Activated T-helper 1 cell treated with anti-CD3 and anti-CD28 coated beads, Interleukin-12 subunit alpha, Interleukin-12 subunit beta, Interleukin-2, Interleukin-4 antibody, amounts not matched to agents 30 ng/mL and 10 ng/mL and 1 ng/mL, durations not matched to agents 14 hours and 24 hours and 36 hours (primary cell): ENCODE measurements around the gene LTBP2. TPM values are rescaled to one million over a fixed set of nuclear protein-coding genes. Genes with fewer than 3 reads are reported as not detected.

Experiments
- DNase-seq: peaks from one replicate; pipeline ENCODE4 v3.0.0; 2021; ENCODE audit warnings: low spot score
- H3K27ac Mint-ChIP-seq: one replicate; pipeline ENCODE4 v1.8.0; 2021; ENCODE audit warnings: mild to moderate bottlenecking, mixed read lengths
- H3K27me3 Mint-ChIP-seq: one replicate; pipeline ENCODE4 v1.8.0; 2022; ENCODE audit warnings: mild to moderate bottlenecking, moderate library complexity, mixed read lengths; ENCODE audit not compliant: insufficient read depth
- H3K36me3 Mint-ChIP-seq: one replicate; pipeline ENCODE4 v1.8.0; 2021; ENCODE audit warnings: low read depth, mixed read lengths
- H3K4me1 Mint-ChIP-seq: one replicate; pipeline ENCODE4 v1.8.0; 2021; ENCODE audit warnings: low read depth, mixed read lengths
- H3K4me3 Mint-ChIP-seq: one replicate; pipeline ENCODE4 v1.8.0; 2021; ENCODE audit warnings: mild to moderate bottlenecking, moderate library complexity, mixed read lengths
- H3K9me3 Mint-ChIP-seq: one replicate; pipeline ENCODE4 v1.8.0; 2021; ENCODE audit warnings: mixed read lengths
- intact Hi-C: fragments of 100-400 bp; cut with micrococcal nuclease; formaldehyde crosslinking; loops from one replicate; pipeline ENCODE4 v1.15.1; 2024
- total RNA-seq: library from RNA; stranded (reverse); gene quantifications from 2 replicates; pipeline ENCODE4 v1.2.3, GENCODE V29; 2022

Gene LTBP2
- total RNA-seq, 1 donor from 2014 or later = 0.05 TPM

- Mint-ChIP-seq H3K27ac (no peak overlapping the region), H3K27me3 (peaks cover 9% of the 10 kb centered on the region), H3K9me3 (no peaks in the 10 kb centered on the region), H3K4me1 (no peaks in the 10 kb centered on the region), H3K4me3 (no peak overlapping the region), H3K36me3 (no peaks in the 10 kb centered on the region)
- intact Hi-C loops = no loop called here
- DNase-seq = no peak
These were observed 59.4 kb downstream of the LTBP2 start for GRCh38 chr14:74552623-74553022.

DNA sequence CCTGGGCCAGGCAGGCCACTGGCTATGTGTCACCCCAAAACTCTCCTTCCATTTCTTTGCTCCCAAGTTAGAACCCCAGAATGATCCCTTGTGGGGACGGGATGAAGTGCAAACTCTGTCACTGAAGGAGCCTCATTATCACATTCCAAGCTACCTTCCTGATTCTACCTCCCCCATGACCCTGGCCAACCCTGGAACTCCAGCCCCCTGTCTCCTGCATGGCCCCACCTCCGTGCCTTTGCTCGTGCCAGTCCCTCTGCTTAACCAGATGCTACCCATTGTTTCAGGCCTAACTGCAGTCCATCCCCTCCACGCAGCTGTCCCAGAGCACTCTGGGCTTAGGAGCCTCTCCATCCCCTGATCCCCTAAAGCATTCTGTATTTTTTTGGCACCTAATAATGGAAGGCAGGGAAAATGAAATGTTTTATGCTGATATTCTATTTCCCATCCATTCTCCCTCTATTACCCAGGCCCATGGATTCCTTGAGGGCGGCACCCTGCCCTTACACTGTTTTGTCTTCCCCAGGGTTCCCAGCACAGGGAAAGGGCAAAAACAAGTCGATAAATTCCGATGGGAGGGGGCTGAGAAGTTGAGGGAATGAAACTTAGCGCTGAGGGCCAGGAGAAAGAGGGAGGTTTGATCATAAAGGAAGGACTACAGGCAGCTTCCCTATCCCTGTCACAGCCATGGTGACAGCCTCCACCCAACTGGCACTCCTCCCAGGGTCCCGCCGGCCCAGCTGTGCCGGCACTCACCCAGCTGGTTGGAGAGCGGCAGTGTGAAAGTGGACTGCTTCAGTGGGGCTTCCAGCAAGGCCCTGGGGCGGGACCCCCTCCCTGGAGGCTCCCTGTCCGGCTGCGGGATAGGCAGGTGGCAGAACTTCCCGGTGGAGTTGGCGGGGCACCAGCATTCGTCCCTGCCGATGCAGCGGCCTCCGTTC, 60.3 kb downstream of the LTBP2 start:
- Mint-ChIP-seq H3K36me3 (no peaks in the 10 kb centered on the region), H3K27ac (no peak overlapping the region), H3K9me3 (no peaks in the 10 kb centered on the region), H3K4me3 (no peak overlapping the region), H3K4me1 (no peaks in the 10 kb centered on the region), H3K27me3 (peaks cover 9% of the 10 kb centered on the region)
- intact Hi-C loops = no loop called here
- DNase-seq = no peak

DNA sequence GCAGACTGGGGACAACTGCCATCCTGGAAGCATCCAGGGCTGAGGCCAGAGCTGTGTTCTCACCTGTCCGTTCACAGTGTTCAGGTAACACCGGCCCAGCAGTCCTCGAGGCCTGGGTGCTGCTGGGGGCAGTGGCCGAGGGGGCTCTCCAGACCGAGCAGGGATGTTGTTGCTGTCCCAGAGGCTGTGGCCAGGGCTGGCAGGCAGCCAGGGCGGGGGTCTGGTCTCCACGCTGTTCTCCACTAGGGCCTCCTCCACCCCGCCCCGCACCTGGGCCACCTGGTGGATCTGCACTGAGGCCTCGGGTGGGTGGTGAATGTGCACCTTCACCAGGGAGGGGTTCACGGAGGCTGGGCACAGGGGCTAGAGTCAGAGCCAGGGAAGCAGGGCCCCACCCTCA, 61.0 kb downstream of the LTBP2 start:
- no peaks in the 10 kb centered on the region for H3K9me3 Mint-ChIP-seq
- intact Hi-C loops = no loop called here

GRCh38 chr14:74550071-74550470, 62.0 kb downstream of the LTBP2 start:
- no peak overlapping the region for H3K27ac Mint-ChIP-seq

More for the DNA sequence above, 61.0 kb downstream of the LTBP2 start:
- Mint-ChIP-seq H3K4me1 (no peaks in the 10 kb centered on the region), H3K4me3 (no peak overlapping the region), H3K36me3 (no peaks in the 10 kb centered on the region), H3K27ac (no peak overlapping the region), H3K27me3 (peaks cover 9% of the 10 kb centered on the region)
- no peak for DNase-seq

GRCh38 chr14:74549588-74549987, 62.4 kb downstream of the LTBP2 start:
- Mint-ChIP-seq H3K27me3 (peaks cover 9% of the 10 kb centered on the region), H3K9me3 (no peaks in the 10 kb centered on the region), H3K36me3 (no peaks in the 10 kb centered on the region), H3K27ac (no peak overlapping the region), H3K4me1 (no peaks in the 10 kb centered on the region), H3K4me3 (no peak overlapping the region)
- no peak for DNase-seq
- intact Hi-C loops = no loop called here

More at GRCh38 chr14:74550071-74550470, 62.0 kb downstream of the LTBP2 start:
- no peaks in the 10 kb centered on the region for H3K4me1 Mint-ChIP-seq
- no peak for DNase-seq
- H3K36me3 Mint-ChIP-seq = no peaks in the 10 kb centered on the region
- H3K9me3 Mint-ChIP-seq = no peaks in the 10 kb centered on the region
- intact Hi-C loops = no loop called here
- peaks cover 9% of the 10 kb centered on the region for H3K27me3 Mint-ChIP-seq
- no peak overlapping the region for H3K4me3 Mint-ChIP-seq

GRCh38 chr14:74548881-74549280, 63.2 kb downstream of the LTBP2 start:
- no peaks in the 10 kb centered on the region for H3K4me1 Mint-ChIP-seq
- DNase-seq = no peak
- intact Hi-C loops = no loop called here
- H3K9me3 Mint-ChIP-seq = no peaks in the 10 kb centered on the region
- peaks cover 12% of the 10 kb centered on the region for H3K27me3 Mint-ChIP-seq
- no peak overlapping the region for H3K27ac Mint-ChIP-seq
- H3K4me3 Mint-ChIP-seq = no peak overlapping the region
- H3K36me3 Mint-ChIP-seq = no peaks in the 10 kb centered on the region

DNA sequence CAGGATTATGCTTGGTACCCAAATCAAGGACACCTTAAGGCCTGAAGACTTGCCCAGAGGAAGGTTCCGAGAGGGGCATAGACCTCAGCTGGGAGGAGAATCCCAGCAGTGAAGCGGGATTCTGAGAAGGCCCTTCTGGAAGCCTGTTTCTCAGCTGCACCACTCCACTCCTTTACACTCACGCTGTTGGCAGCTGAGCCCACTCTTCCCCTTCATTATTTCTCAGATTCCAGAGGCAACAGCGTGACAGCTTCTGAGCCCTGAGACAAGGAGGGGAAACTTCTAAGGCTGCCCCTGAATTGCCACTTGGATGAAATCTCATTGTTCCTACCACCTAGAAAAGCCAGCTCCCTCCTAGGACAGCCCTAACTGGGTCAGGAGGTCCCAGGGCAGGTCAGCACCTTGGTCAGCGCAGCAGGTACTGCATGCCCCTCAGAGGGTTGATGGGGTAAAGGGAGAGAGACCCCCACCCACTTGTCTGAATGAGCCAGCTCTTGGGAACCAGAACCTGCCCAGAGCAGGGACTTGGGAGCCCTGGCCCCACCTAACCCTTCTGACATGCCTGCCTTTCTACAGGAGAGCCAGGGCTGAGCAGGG, 64.6 kb downstream of the LTBP2 start:
- Mint-ChIP-seq H3K27me3 (peaks cover 11% of the 10 kb centered on the region), H3K27ac (no peak overlapping the region), H3K9me3 (no peaks in the 10 kb centered on the region), H3K36me3 (no peaks in the 10 kb centered on the region), H3K4me3 (no peak overlapping the region), H3K4me1 (no peaks in the 10 kb centered on the region)
- intact Hi-C loops = no loop called here
- DNase-seq = no peak

GRCh38 chr14:74546416-74546815, 65.6 kb downstream of the LTBP2 start:
- no peaks in the 10 kb centered on the region for H3K9me3 Mint-ChIP-seq
- no peaks in the 10 kb centered on the region for H3K36me3 Mint-ChIP-seq
- no peak for DNase-seq
- H3K4me3 Mint-ChIP-seq = no peak overlapping the region
- no peaks in the 10 kb centered on the region for H3K4me1 Mint-ChIP-seq
- peaks cover 11% of the 10 kb centered on the region for H3K27me3 Mint-ChIP-seq
- intact Hi-C loops = no loop called here
- no peak overlapping the region for H3K27ac Mint-ChIP-seq

DNA sequence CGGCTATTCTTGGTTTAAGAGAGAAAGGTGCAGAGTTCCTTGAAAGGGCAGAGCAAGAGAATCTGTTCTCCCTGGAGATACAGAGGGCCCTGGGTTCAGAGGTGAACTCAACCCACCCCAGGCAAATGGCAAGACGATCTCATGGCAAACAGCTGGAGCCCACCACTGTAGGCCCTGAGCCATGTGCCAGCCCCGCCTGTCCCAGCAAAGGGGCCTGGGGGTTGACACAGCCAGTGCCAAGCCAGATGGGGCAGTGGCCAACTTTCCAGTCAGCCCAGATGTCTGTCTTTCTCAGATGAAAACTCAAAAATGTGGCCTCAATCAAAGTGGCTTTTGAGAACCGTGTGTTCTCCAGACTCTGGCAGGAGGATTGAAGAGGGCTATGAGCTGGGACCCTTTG, 66.7 kb downstream of the LTBP2 start:
- Mint-ChIP-seq H3K36me3 (no peaks in the 10 kb centered on the region), H3K27me3 (peaks cover 11% of the 10 kb centered on the region), H3K4me3 (no peak overlapping the region), H3K4me1 (no peaks in the 10 kb centered on the region), H3K9me3 (no peaks in the 10 kb centered on the region), H3K27ac (no peak overlapping the region)
- no peak for DNase-seq
- intact Hi-C loops = no loop called here

DNA sequence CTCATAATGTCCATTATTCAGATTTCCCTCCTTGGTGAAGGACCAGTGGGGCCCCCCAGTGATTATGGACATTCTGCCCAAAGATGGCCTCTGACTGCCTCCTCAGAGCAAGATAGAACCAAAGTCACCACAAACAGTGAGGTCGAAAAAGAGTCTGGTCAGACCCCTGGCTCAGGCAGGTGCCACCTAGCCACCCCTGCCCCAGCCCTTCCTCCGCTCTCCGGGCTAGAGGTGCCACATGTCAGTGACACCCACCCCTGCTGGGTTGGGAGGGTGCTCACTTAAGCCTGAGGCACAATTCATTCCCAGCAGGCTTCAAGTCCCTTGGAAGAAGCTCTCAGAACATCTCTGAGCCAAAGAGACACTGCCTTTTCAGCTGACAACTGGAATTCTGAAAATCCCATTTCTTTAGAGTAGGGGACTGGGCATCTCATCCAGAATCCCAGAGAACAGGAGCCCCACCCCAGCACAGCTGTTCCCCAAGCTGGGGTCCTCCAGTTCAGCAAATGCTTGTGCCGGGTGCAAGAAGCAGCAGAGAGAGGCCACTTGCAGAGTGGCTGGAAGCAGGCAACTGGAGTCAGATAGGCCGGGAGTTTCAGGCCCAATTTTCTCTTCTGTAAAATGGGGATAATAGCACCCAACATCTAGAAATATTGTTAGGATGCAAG, 68.1 kb downstream of the LTBP2 start:
- Mint-ChIP-seq H3K4me1 (no peaks in the 10 kb centered on the region), H3K4me3 (no peak overlapping the region), H3K9me3 (no peaks in the 10 kb centered on the region), H3K27ac (no peak overlapping the region), H3K36me3 (no peaks in the 10 kb centered on the region), H3K27me3 (peaks cover 10% of the 10 kb centered on the region)
- intact Hi-C loops = no loop called here
- DNase-seq = no peak

DNA sequence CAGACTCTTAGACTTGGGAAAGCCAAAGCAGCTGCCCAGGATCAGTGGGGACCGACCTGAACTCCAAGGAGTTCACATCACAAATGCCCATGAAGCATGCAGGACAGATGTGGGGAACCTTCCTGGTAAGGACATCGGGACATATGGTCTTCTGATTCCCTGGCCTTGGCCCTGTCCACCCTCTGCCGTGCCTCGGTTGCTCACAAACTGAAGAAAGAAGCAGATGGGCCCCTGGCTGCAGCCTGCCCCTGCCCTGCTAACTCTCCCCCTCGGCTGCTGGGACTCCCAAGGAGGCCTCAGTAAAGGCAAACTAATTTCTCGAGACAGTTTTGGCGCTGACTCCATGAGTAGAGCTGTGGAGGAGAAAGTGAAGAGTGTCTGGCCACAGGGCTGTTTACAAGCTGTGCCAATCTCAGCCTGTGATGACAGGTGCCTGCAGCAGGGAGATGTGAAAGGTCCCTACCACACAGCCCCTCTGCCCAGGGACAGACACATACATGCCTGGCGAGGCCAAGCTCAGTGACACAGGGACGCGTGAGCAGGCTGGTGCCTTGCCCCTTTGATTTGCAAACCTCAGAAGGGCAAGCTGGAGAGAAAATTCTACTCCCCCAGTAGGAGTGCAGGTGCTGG, 69.9 kb downstream of the LTBP2 start:
- Mint-ChIP-seq H3K4me3 (no peak overlapping the region), H3K36me3 (no peaks in the 10 kb centered on the region)

DNA sequence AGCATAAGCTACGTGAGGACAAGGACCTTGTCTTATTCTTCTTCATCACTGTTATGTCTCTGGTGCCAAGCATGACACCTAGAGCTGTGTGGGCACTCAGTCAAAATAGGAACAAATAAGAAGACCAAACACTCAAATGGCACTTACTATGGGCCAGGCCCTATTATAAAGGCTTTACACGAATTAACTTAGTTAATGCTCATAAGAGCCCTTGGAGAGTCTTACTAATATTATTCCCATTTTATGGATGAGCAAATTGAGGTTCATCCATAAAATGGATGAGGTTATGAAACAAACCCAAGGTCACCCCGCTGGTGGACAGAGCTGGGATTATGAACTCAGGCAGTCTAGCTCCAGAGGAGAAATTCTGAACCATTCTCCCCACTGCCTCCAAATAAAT, 70.8 kb downstream of the LTBP2 start:
- Mint-ChIP-seq H3K9me3 (no peaks in the 10 kb centered on the region), H3K27me3 (peaks cover 11% of the 10 kb centered on the region), H3K4me3 (no peak overlapping the region), H3K4me1 (no peaks in the 10 kb centered on the region), H3K36me3 (no peaks in the 10 kb centered on the region), H3K27ac (no peak overlapping the region)
- no peak for DNase-seq
- intact Hi-C loops = no loop called here

More for the DNA sequence above, 69.9 kb downstream of the LTBP2 start:
- Mint-ChIP-seq H3K4me1 (no peaks in the 10 kb centered on the region), H3K27me3 (peaks cover 11% of the 10 kb centered on the region), H3K9me3 (no peaks in the 10 kb centered on the region), H3K27ac (no peak overlapping the region)
- no peak for DNase-seq
- intact Hi-C loops = no loop called here

DNA sequence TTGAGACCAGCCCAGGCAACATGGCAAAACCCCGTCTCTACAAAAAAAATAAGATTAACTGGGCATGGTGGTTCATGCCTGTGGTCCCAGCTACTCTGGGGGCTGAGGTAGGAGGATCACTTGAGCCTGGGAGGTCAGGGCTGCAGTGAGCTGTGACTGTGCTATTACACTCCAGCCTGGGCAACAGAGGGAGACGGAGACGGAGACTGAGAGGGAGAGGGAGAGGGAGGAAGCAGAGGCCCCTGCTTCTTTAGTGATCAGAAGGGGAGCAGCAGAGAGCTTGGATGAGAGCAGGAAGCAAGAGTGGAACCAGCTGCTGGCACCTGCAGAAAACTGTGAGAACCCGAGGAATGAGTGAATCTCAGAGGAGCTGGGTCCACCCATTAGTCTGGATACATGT, 72.5 kb downstream of the LTBP2 start:
- H3K4me3 Mint-ChIP-seq = no peak overlapping the region
- intact Hi-C loops = no loop called here
- no peak overlapping the region for H3K27ac Mint-ChIP-seq
- H3K27me3 Mint-ChIP-seq = peaks cover 11% of the 10 kb centered on the region
- no peaks in the 10 kb centered on the region for H3K4me1 Mint-ChIP-seq
- H3K36me3 Mint-ChIP-seq = no peaks in the 10 kb centered on the region
- no peaks in the 10 kb centered on the region for H3K9me3 Mint-ChIP-seq
- DNase-seq = no peak
